Testis (tissue), 3 donors: ENCODE data around the gene DISC1. TPM values are rescaled to one million over a fixed set of nuclear protein-coding genes. Genes with fewer than 3 reads are reported as not detected.
A peak's percentile ranks its signal among the peaks of the same experiment; 100 is the strongest.

Experiments used
- DNase-seq: peaks from one replicate; pipeline ENCODE4 v3.0.0-alpha.2; 2019
- H3K27ac ChIP-seq, 2 donors: fragments of 200-600 bp; sonication (generic); one replicate each; pipeline ENCODE4 v1.5.1; 2019
- H3K27me3 ChIP-seq: fragments of 200-600 bp; sonication (generic); one replicate; pipeline ENCODE4 v1.5.1; 2019
- H3K36me3 ChIP-seq: fragments of 200-600 bp; sonication (generic); one replicate; pipeline ENCODE4 v1.5.1; 2017; ENCODE audit warnings: low read depth; ENCODE audit errors: missing control alignments
- H3K4me1 ChIP-seq: fragments of 200-600 bp; sonication (generic); one replicate; pipeline ENCODE4 v1.5.1; 2019
- H3K4me3 ChIP-seq, 2 donors: fragments of 200-600 bp; sonication (generic); one replicate each; pipeline ENCODE4 v1.5.1; 2017 to 2019
- H3K9me3 ChIP-seq: fragments of 200-600 bp; sonication (generic); one replicate; pipeline ENCODE4 v1.5.1; 2017
- CTCF ChIP-seq, 3 experiments: fragments of 450-650 bp in 2 of 3; fragments of 200-600 bp in 1 of 3; sonication (generic) in 1 of 3; IDR thresholded peaks; one replicate each; pipeline ENCODE4 v1.5.1; 2016 to 2019; ENCODE audit warnings: antibody characterized with exemption in 3 of 3, mild to moderate bottlenecking in 2 of 3, moderate library complexity in 1 of 3
- POLR2A ChIP-seq: fragments of 450-650 bp; IDR thresholded peaks from one replicate; pipeline ENCODE4 v1.6.1; 2017; ENCODE audit warnings: antibody characterized with exemption, mild to moderate bottlenecking, moderate library complexity
- WGBS, 2 donors: methylation state at CpG; one replicate each; pipeline ENCODE4 v1.1.5; 2018; 5-methylcytosine and 5-hydroxymethylcytosine counted together
- intact Hi-C: fragments of 100-400 bp; cut with DNase I; formaldehyde crosslinking; loops from one replicate; pipeline ENCODE4 v1.15.1; 2023; ENCODE audit warnings: low total_unique reads
- polyA plus RNA-seq: library from polyadenylated mRNA; stranded (reverse); fragments of 350-450 nt; fragmentation: Illumina TruSeq; extraction: RNeasy Lipid Tissue Mini Kit (QIAGEN cat#74804); gene quantifications from one replicate; pipeline ENCODE4 v1.2.3, GENCODE V29; 2014; ENCODE audit warnings: low read depth, low replicate concordance; ENCODE audit not compliant: insufficient read depth
- total RNA-seq, 2 donors: library from RNA; depleted of rRNA; stranded (reverse); fragments of >200 nt; gene quantifications; one replicate each; pipeline ENCODE4 v1.2.3, GENCODE V29; 2016

Gene DISC1
- total and polyA plus RNA-seq, 3 donors from 2014 or later: 1.8 to 6.8 (median 5.7) TPM

GRCh38 chr1:231865331-231865730, 238.7 kb downstream of the DISC1 start:
- Histone ChIP-seq H3K4me1 (peaks cover 16% of the 10 kb centered on the region), H3K27ac (no peak overlapping the region), H3K27me3 (no peaks in the 10 kb centered on the region), H3K4me3 (no peak overlapping the region), H3K9me3 (no peaks in the 10 kb centered on the region), H3K36me3 (no peaks in the 10 kb centered on the region)
- intact Hi-C loops: no loop called here
- no peak for DNase-seq
- WGBS, 2 donors: 85 to 86% methylated on average over 3 of the region's 3 CpGs
- no peak for TF ChIP-seq POLR2A
- TF ChIP-seq CTCF (IDR thresholded peaks at IDR 0.05): no peak

- DNase-seq: peak; percentile 67
- WGBS, 2 donors: 27 to 33% methylated on average over 18 of the region's 18 CpGs
These were observed 240.1 kb downstream of the DISC1 start for GRCh38 chr1:231866392-231867331.

GRCh38 chr1:231867607-231868006, 241.0 kb downstream of the DISC1 start:
- H3K4me3 ChIP-seq: no peak overlapping the region
- H3K27me3 ChIP-seq: no peaks in the 10 kb centered on the region
- TF ChIP-seq POLR2A (no peak), CTCF (IDR thresholded peaks at IDR 0.05) (no peak)
- no peaks in the 10 kb centered on the region for H3K9me3 ChIP-seq
- no peaks in the 10 kb centered on the region for H3K36me3 ChIP-seq
- no peak overlapping the region for H3K27ac ChIP-seq
- DNase-seq: no peak
- intact Hi-C loops: no loop called here
- peaks cover 5% of the 10 kb centered on the region for H3K4me1 ChIP-seq
- WGBS, 2 donors: 13 to 14% methylated on average over 2 of the region's 2 CpGs

More at GRCh38 chr1:231866392-231867331, 240.1 kb downstream of the DISC1 start:
- Histone ChIP-seq H3K4me1 (peaks cover 8% of the 10 kb centered on the region), H3K27ac (no peak overlapping the region), H3K4me3 (no peak overlapping the region), H3K36me3 (no peaks in the 10 kb centered on the region), H3K9me3 (no peaks in the 10 kb centered on the region), H3K27me3 (no peaks in the 10 kb centered on the region)
- intact Hi-C loops: no loop called here
- TF ChIP-seq CTCF (IDR thresholded peaks at IDR 0.05) (peak; percentile 73 to 86 (median 73)), POLR2A (no peak)

- no peak for TF ChIP-seq POLR2A
- TF ChIP-seq CTCF (IDR thresholded peaks at IDR 0.05): no peak
- Histone ChIP-seq H3K4me3 (no peak overlapping the region), H3K9me3 (no peaks in the 10 kb centered on the region), H3K27ac (no peak overlapping the region), H3K4me1 (peaks cover 5% of the 10 kb centered on the region), H3K36me3 (no peaks in the 10 kb centered on the region), H3K27me3 (no peaks in the 10 kb centered on the region)
- WGBS, 2 donors: 86 to 89% methylated on average over 2 of the region's 2 CpGs
- DNase-seq: no peak
- intact Hi-C loops: no loop called here
These were observed 242.8 kb downstream of the DISC1 start for GRCh38 chr1:231869364-231869763.
